IMR-90 (cell line): ENCODE data around the gene MRPL20. TPM values are rescaled to one million over a fixed set of nuclear protein-coding genes. Genes with fewer than 3 reads are reported as not detected.

Source experiments
- ATAC-seq: fragments of 200-7000 bp; cut with Tn5 transposase; 2 replicates; pipeline ENCODE4 v1.9.1; 2020; ENCODE audit warnings: low read depth, mild to moderate bottlenecking, moderate library complexity
- BruUV-seq: library from RNA; stranded (reverse); fragments of 400-500 nt; replicated peaks from 2 replicates; lab custom pipeline; 2021; lab: Mats Ljungman, UMichigan
- CTCF ChIA-PET: fragments of 300-600 bp; formaldehyde crosslinking; extraction: SDS; loops from one replicate; lab custom pipeline; 2021; ENCODE audit warnings: antibody characterized with exemption; lab: Yijun Ruan, JAX
- POLR2A ChIA-PET: fragments of 300-600 bp; sonication (Branson Sonifier 250); formaldehyde crosslinking; loops from one replicate; lab custom pipeline; 2022; ENCODE audit warnings: antibody characterized with exemption; ENCODE audit not compliant: unreplicated experiment; lab: Charles Lee
- DNase-seq: peaks from one replicate; pipeline ENCODE4 v3.0.0; 2013
- H2AFZ ChIP-seq: replicated peaks from 2 replicates; pipeline ENCODE3; 2013; ENCODE audit warnings: low read length, mild to moderate bottlenecking; ENCODE audit not compliant: poor library complexity
- H2AK5ac ChIP-seq: 2 replicates; pipeline ENCODE4 v1.6.1; 2013; ENCODE audit warnings: low read depth, low read length, inconsistent platforms
- H2AK9ac ChIP-seq: replicated peaks from 2 replicates; pipeline ENCODE3; 2013; ENCODE audit warnings: mild to moderate bottlenecking, low read depth, low read length, moderate library complexity; ENCODE audit not compliant: poor library complexity
- H2BK120ac ChIP-seq: 2 replicates; pipeline ENCODE4 v1.6.1; 2013; ENCODE audit warnings: low read depth, low read length, inconsistent platforms
- H2BK15ac ChIP-seq: 3 replicates; pipeline ENCODE4 v1.6.1; 2013; ENCODE audit warnings: low read depth, low read length, inconsistent platforms
- H2BK20ac ChIP-seq: 2 replicates; pipeline ENCODE4 v1.6.1; 2013; ENCODE audit warnings: low read depth, mild to moderate bottlenecking, inconsistent platforms, low read length, moderate library complexity
- H2BK5ac ChIP-seq: 2 replicates; pipeline ENCODE4 v1.6.1; 2013; ENCODE audit warnings: mild to moderate bottlenecking, low read depth, low read length, inconsistent platforms; ENCODE audit not compliant: poor library complexity, severe bottlenecking
- H3K14ac ChIP-seq: replicated peaks from 2 replicates; pipeline ENCODE4 v1.6.1; 2013; ENCODE audit warnings: low read depth, low read length, inconsistent platforms
- H3K18ac ChIP-seq: 2 replicates; pipeline ENCODE4 v1.6.1; 2013; ENCODE audit warnings: low read depth, low read length, control low read depth
- H3K23ac ChIP-seq: 2 replicates; pipeline ENCODE4 v1.6.1; 2013; ENCODE audit warnings: low read depth, low read length, inconsistent platforms
- H3K27ac ChIP-seq: 2 replicates; pipeline ENCODE4 v1.5.1; 2013; ENCODE audit warnings: mild to moderate bottlenecking, control low read depth, low read length; ENCODE audit not compliant: insufficient read depth
- H3K27me3 ChIP-seq: 2 replicates; pipeline ENCODE4 v1.6.1; 2013; ENCODE audit warnings: low read length; ENCODE audit not compliant: control insufficient read depth, insufficient read depth
- H3K36me3 ChIP-seq: 2 replicates; pipeline ENCODE4 v1.6.1; 2013; ENCODE audit warnings: low read length, mixed read lengths; ENCODE audit not compliant: control insufficient read depth, insufficient read depth
- H3K4ac ChIP-seq: 2 replicates; pipeline ENCODE4 v1.6.1; 2013; ENCODE audit warnings: low read depth, low read length, inconsistent platforms
- H3K4me1 ChIP-seq: 2 replicates; pipeline ENCODE4 v1.6.1; 2013; ENCODE audit warnings: low read length, mixed read lengths; ENCODE audit not compliant: control insufficient read depth, insufficient read depth
- H3K4me2 ChIP-seq: 2 replicates; pipeline ENCODE4 v1.6.1; 2013; ENCODE audit warnings: low read depth, mild to moderate bottlenecking, control low read depth, low read length, moderate library complexity
- H3K4me3 ChIP-seq: 2 replicates; pipeline ENCODE4 v1.5.1; 2013; ENCODE audit warnings: low read depth, mild to moderate bottlenecking, control low read depth, low read length, moderate library complexity; ENCODE audit not compliant: insufficient read depth
- H3K56ac ChIP-seq: 2 replicates; pipeline ENCODE4 v1.6.1; 2013; ENCODE audit warnings: low read length, inconsistent platforms; ENCODE audit not compliant: insufficient read depth; ENCODE audit errors: extremely low read depth
- H3K79me1 ChIP-seq, 2 experiments: 2 replicates each; pipeline ENCODE4 v1.6.1; 2013; ENCODE audit warnings: low read length in 2 of 2, inconsistent platforms in 1 of 2, low read depth in 1 of 2
- H3K9ac ChIP-seq: 2 replicates; pipeline ENCODE4 v1.6.1; 2013; ENCODE audit warnings: low read depth, low read length, control low read depth
- H3K9me1 ChIP-seq: 2 replicates; pipeline ENCODE4 v1.6.1; 2013; ENCODE audit warnings: low read length, inconsistent platforms; ENCODE audit not compliant: insufficient read depth
- H3K9me3 ChIP-seq: 2 replicates; pipeline ENCODE4 v1.6.1; 2013; ENCODE audit warnings: low read length; ENCODE audit not compliant: control insufficient read depth, insufficient read depth
- H4K20me1 ChIP-seq: 2 replicates; pipeline ENCODE4 v1.6.1; 2013; ENCODE audit warnings: low read length, inconsistent platforms; ENCODE audit not compliant: insufficient read depth
- H4K5ac ChIP-seq: 2 replicates; pipeline ENCODE4 v1.6.1; 2013; ENCODE audit warnings: mild to moderate bottlenecking, low read depth, low read length, control low read depth
- H4K8ac ChIP-seq, 2 experiments: 2 replicates each; pipeline ENCODE4 v1.6.1; 2013; ENCODE audit warnings: low read depth in 2 of 2, low read length in 2 of 2, control low read depth in 1 of 2, inconsistent platforms in 1 of 2
- H4K91ac ChIP-seq: 2 replicates; pipeline ENCODE4 v1.6.1; 2013; ENCODE audit warnings: low read depth, low read length, inconsistent platforms; ENCODE audit not compliant: insufficient read depth
- BHLHE40 ChIP-seq: fragments of 150-350 bp; IDR thresholded peaks from 2 replicates; pipeline ENCODE4 v1.6.1; 2016; ENCODE audit warnings: mild to moderate bottlenecking, low read depth, low read length
- CEBPB ChIP-seq: IDR thresholded peaks from 2 replicates; pipeline ENCODE4 v1.6.1; 2012; ENCODE audit warnings: low read depth, low read length, improper control_type of control experiment
- FOS ChIP-seq: fragments of 150-350 bp; IDR thresholded peaks from 2 replicates; pipeline ENCODE4 v1.6.1; 2016; ENCODE audit warnings: low read depth, low read length
- MAFK ChIP-seq: IDR thresholded peaks from 2 replicates; pipeline ENCODE4 v1.6.1; 2012; ENCODE audit warnings: low read depth, low read length, improper control_type of control experiment
- MAZ ChIP-seq: IDR thresholded peaks from 2 replicates; pipeline ENCODE4 v1.6.1; 2012; ENCODE audit warnings: low read depth, mild to moderate bottlenecking, low read length, improper control_type of control experiment, moderate library complexity, borderline replicate concordance
- MXI1 ChIP-seq: IDR thresholded peaks from 2 replicates; pipeline ENCODE4 v1.6.1; 2012; ENCODE audit warnings: low read depth, mild to moderate bottlenecking, low read length, moderate library complexity, borderline replicate concordance
- NFE2L2 ChIP-seq: fragments of 150-350 bp; IDR thresholded peaks from 2 replicates; pipeline ENCODE4 v1.6.1; 2016; ENCODE audit warnings: low read depth, mild to moderate bottlenecking, low read length
- POLR2A ChIP-seq: IDR thresholded peaks from 2 replicates; pipeline ENCODE4 v1.6.1; 2012; ENCODE audit warnings: mild to moderate bottlenecking, low read depth, low read length
- RAD21 ChIP-seq: IDR thresholded peaks from 2 replicates; pipeline ENCODE4 v1.6.1; 2012; ENCODE audit warnings: low read length, improper control_type of control experiment
- RCOR1 ChIP-seq: IDR thresholded peaks from 2 replicates; pipeline ENCODE4 v1.6.1; 2012; ENCODE audit warnings: mild to moderate bottlenecking, low read length, improper control_type of control experiment; ENCODE audit not compliant: insufficient replicate concordance
- RFX5 ChIP-seq: IDR thresholded peaks from 2 replicates; pipeline ENCODE4 v1.8.0; 2012; ENCODE audit warnings: low read depth, mild to moderate bottlenecking, low read length, moderate library complexity
- SMC3 ChIP-seq: fragments of 150-350 bp; IDR thresholded peaks from 2 replicates; pipeline ENCODE4 v1.6.1; 2016; ENCODE audit warnings: low read depth, mild to moderate bottlenecking, antibody characterized with exemption, low read length, moderate library complexity
- USF2 ChIP-seq: fragments of 150-350 bp; IDR thresholded peaks from 2 replicates; pipeline ENCODE4 v1.6.1; 2017; ENCODE audit warnings: mild to moderate bottlenecking, antibody characterized with exemption, low read length, low read depth
- WGBS, 2 experiments: methylation state at CpG; one replicate each; pipeline versions ENCODE4 v1.1.5 to v1.1.7; 2013; ENCODE audit warnings: missing lambda C conversion rate in 2 of 2; ENCODE audit not compliant: insufficient read length in 1 of 2; ENCODE audit errors: extremely low coverage in 2 of 2; 5-methylcytosine and 5-hydroxymethylcytosine counted together
- dilution Hi-C: fragments of 300-500 bp; cut with HindIII; formaldehyde crosslinking; loops from one replicate; pipeline ENCODE4 v1.14.3; 2018; ENCODE audit warnings: low sequenced_read_pairs; ENCODE audit not compliant: unreplicated experiment
- in situ Hi-C: fragments of 300-500 bp; cut with MboI; formaldehyde crosslinking; loops from 3 replicates; pipeline ENCODE4 v1.14.3; 2019; ENCODE audit warnings: low sequenced_read_pairs, inconsistent platforms, mixed read lengths
- intact Hi-C: fragments of 100-400 bp; cut with micrococcal nuclease; formaldehyde crosslinking; loops from 2 replicates; pipeline ENCODE4 v1.10.0; 2022
- polyA plus RNA-seq, 3 experiments: library from polyadenylated mRNA; depleted of rRNA; stranded (reverse); fragments of >200 nt; gene quantifications; 2 replicates each; pipeline ENCODE4 v1.2.3, GENCODE V29; 2012; ENCODE audit warnings: low replicate concordance in 1 of 3
- total RNA-seq: library from RNA; depleted of rRNA; stranded (reverse); fragments of >200 nt; gene quantifications from 2 replicates; pipeline ENCODE4 v1.2.3, GENCODE V29; 2012
- TF ChIP-seq, protein P1 (sequence below): fragments of 150-350 bp; IDR thresholded peaks from 2 replicates; pipeline ENCODE4 v1.6.1; 2016; ENCODE audit warnings: low read depth, mild to moderate bottlenecking, low read length, moderate library complexity, borderline replicate concordance
- TF ChIP-seq, protein P2 (sequence below): conservative IDR thresholded peaks from 2 replicates; pipeline ENCODE4 v1.5.1; 2012; ENCODE audit warnings: mild to moderate bottlenecking, low read depth, low read length, improper control_type of control experiment

MRPL20 gene
- total and polyA plus RNA-seq, 2 of the 4 experiments (the other 2 are of a cell fraction) = 141 to 157 TPM

- Histone ChIP-seq H3K14ac (peak overlapping the region; percentile 96), H3K56ac (peak overlapping the region; percentile 38), H3K27ac (peak overlapping the region; percentile 96), H4K8ac (peak overlapping the region; percentile 18 to 64; a peak in 2 of 4 replicates), H3K4me2 (peak overlapping the region; percentile 93), H3K36me3 (peaks cover 34% of the 10 kb centered on the region), H3K4me3 (peak overlapping the region; percentile 74), H4K5ac (peak overlapping the region; percentile 38; the same call in 1 of the 2 replicates), H2BK120ac (0 out of 2 replicates have a peak overlapping the region, but pooled peaks have one; percentile 32), H3K23ac (peak overlapping the region; percentile 98; the same call in 1 of the 2 replicates), H2AK5ac (peak overlapping the region; percentile 93), H3K4me1 (peaks cover 45% of the 10 kb centered on the region), H3K18ac (no peak overlapping the region; the same call in 1 of the 2 replicates), H2BK15ac (no peak overlapping the region), H3K9ac (peak overlapping the region; percentile 92), H4K91ac (peak overlapping the region; percentile 75), H3K9me3 (no peaks in the 10 kb centered on the region), H2AK9ac (peak overlapping the region; percentile 100), H2BK20ac (no peak overlapping the region), H3K27me3 (no peaks in the 10 kb centered on the region), H2BK5ac (peak overlapping the region; percentile 96), H2AFZ (peak overlapping the region; percentile 58), H3K4ac (peak overlapping the region; percentile 99), H3K79me1 (peaks cover 9 to 32% of the 10 kb centered on the region in 2 experiments; a peak in 3 of 4 replicates), H3K9me1 (peaks cover 9% of the 10 kb centered on the region), H4K20me1 (peaks cover 49% of the 10 kb centered on the region)
- ATAC-seq (no peak), DNase-seq (no peak)
- CTCF ChIA-PET = no interaction called here
- no TSS peak for BruUV-seq
- intact Hi-C loops = loop anchor here (5.0 kb wide), 1 partner anchor 50 kb away; the partner anchor contains the start of genes ACAP3 and PUSL1
- in situ Hi-C loops = no loop called here
- 17% methylated on average over 16 of the region's 26 CpGs; no CpG with 5 or more reads in 1 of the 2 experiments for WGBS, 2 experiments
- dilution Hi-C loops = no loop called here
- POLR2A ChIA-PET = no interaction called here
- TF ChIP-seq BHLHE40 (no peak), POLR2A (no peak), MXI1 (no peak), MAZ (no peak), FOS (no peak), RCOR1 (no peak), RFX5 (no peak), USF2 (no peak), MAFK (no peak), RAD21 (no peak), NFE2L2 (no peak), SMC3 (no peak), CEBPB (no peak)
- TF ChIP-seq, protein P1, sequence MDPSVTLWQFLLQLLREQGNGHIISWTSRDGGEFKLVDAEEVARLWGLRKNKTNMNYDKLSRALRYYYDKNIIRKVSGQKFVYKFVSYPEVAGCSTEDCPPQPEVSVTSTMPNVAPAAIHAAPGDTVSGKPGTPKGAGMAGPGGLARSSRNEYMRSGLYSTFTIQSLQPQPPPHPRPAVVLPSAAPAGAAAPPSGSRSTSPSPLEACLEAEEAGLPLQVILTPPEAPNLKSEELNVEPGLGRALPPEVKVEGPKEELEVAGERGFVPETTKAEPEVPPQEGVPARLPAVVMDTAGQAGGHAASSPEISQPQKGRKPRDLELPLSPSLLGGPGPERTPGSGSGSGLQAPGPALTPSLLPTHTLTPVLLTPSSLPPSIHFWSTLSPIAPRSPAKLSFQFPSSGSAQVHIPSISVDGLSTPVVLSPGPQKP = no peak
- TF ChIP-seq, protein P2, sequence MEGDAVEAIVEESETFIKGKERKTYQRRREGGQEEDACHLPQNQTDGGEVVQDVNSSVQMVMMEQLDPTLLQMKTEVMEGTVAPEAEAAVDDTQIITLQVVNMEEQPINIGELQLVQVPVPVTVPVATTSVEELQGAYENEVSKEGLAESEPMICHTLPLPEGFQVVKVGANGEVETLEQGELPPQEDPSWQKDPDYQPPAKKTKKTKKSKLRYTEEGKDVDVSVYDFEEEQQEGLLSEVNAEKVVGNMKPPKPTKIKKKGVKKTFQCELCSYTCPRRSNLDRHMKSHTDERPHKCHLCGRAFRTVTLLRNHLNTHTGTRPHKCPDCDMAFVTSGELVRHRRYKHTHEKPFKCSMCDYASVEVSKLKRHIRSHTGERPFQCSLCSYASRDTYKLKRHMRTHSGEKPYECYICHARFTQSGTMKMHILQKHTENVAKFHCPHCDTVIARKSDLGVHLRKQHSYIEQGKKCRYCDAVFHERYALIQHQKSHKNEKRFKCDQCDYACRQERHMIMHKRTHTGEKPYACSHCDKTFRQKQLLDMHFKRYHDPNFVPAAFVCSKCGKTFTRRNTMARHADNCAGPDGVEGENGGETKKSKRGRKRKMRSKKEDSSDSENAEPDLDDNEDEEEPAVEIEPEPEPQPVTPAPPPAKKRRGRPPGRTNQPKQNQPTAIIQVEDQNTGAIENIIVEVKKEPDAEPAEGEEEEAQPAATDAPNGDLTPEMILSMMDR = no peak
These were observed 50.2 kb downstream of the MRPL20 start for GRCh38 chr1:1356796-1357401.
